Adrenal gland (tissue), 12 donors: ENCODE data around the gene IPO11. TPM values are rescaled to one million over a fixed set of nuclear protein-coding genes. Genes with fewer than 3 reads are reported as not detected.
A peak's percentile ranks its signal among the peaks of the same experiment; 100 is the strongest.

Source experiments
- DNase-seq, 7 donors: peaks; one replicate each; pipeline ENCODE4 v3.0.0-alpha.2; 2019 to 2020
- H3K27ac ChIP-seq, 5 donors: fragments of 200-600 bp; sonication (generic) in 4 of 5; 1 replicate in 3 of 5; 2 replicates in 2 of 5; pipeline versions ENCODE4 v1.5.1 to v1.8.0; 2016 to 2020; ENCODE audit warnings: mild to moderate bottlenecking in 1 of 5
- H3K27me3 ChIP-seq: fragments of 200-600 bp; 2 replicates; pipeline ENCODE4 v1.8.0; 2021
- H3K36me3 ChIP-seq, 2 donors: fragments of 200-600 bp; replicated peaks in 1 of 2; 1 replicate in 1 of 2; 2 replicates in 1 of 2; pipeline versions ENCODE4 v1.5.1 to v1.8.0; 2018 to 2022
- H3K4me1 ChIP-seq, 2 donors: fragments of 200-600 bp; replicated peaks in 1 of 2; 1 replicate in 1 of 2; 2 replicates in 1 of 2; pipeline versions ENCODE4 v1.5.1 to v1.8.0; 2018 to 2021
- H3K4me3 ChIP-seq, 4 donors: fragments of 200-600 bp; sonication (generic) in 3 of 4; one replicate each; pipeline ENCODE4 v1.5.1; 2016 to 2018
- H3K9me3 ChIP-seq, 3 donors: fragments of 200-600 bp; sonication (generic) in 1 of 3; replicated peaks in 1 of 3; 1 replicate in 2 of 3; 2 replicates in 1 of 3; pipeline versions ENCODE4 v1.5.1 to v1.8.0; 2016 to 2021
- POLR2A ChIP-seq, 2 donors: fragments of 450-650 bp; IDR thresholded peaks; one replicate each; pipeline ENCODE4 v1.6.1; 2017; ENCODE audit warnings: antibody characterized with exemption in 2 of 2, mild to moderate bottlenecking in 2 of 2, moderate library complexity in 1 of 2
- WGBS, 4 donors: extraction: QIAGEN DNeasy Blood & Tissue Kit in 2 of 4; methylation state at CpG; one replicate each; pipeline versions ENCODE4 v1.1.5 to v1.1.7; 2013 to 2017; 5-methylcytosine and 5-hydroxymethylcytosine counted together
- intact Hi-C, 2 donors: fragments of 100-400 bp; cut with DNase I; formaldehyde crosslinking; loops; one replicate each; pipeline versions ENCODE4 v1.14.1 to v1.15.0; 2022 to 2023
- polyA plus RNA-seq, 3 donors: library from polyadenylated mRNA; stranded (reverse); fragments of 200-250 nt in 2 of 3; fragments of 350-450 nt in 1 of 3; fragmentation: Illumina TruSeq in 1 of 3; extraction: RNeasy Lipid Tissue Mini Kit (QIAGEN cat#74804) in 1 of 3; gene quantifications; one replicate each; pipeline ENCODE4 v1.2.3, GENCODE V29; 2013 to 2014
- total RNA-seq, 9 donors: library from RNA; depleted of rRNA in 4 of 9; stranded (reverse); fragments of >200 nt in 4 of 9; fragments of 120-200 nt in 1 of 9; fragmentation: NEBNext Ultra II Directional in 1 of 9; extraction: Animal tissue kit (Norgen Biotek cat#: 25700) in 1 of 9; gene quantifications; one replicate each; pipeline versions ENCODE4 v1.1.0 to v1.2.4, GENCODE V29; 2013 to 2023
- TF ChIP-seq, protein P1 (sequence below), 6 experiments: fragments of 450-650 bp in 4 of 6; fragments of 200-600 bp in 2 of 6; sonication (generic) in 1 of 6; IDR thresholded peaks; 1 replicate in 5 of 6; 2 replicates in 1 of 6; pipeline versions ENCODE4 v1.5.1 to v1.8.0; 2016 to 2021; ENCODE audit warnings: antibody characterized with exemption in 6 of 6, mild to moderate bottlenecking in 2 of 6, moderate library complexity in 1 of 6
- donor health status: healthy with polysubstance abuse.
- donor health status: Bipolar disorder and iron deficiency.
- donor health status: DM: yes; HTN: yes; CAD: no.
- donor health status: DM: no; HTN: no; CAD: no.
- donor health status: DM: no; HTN: no; CAD: no.
- donor health status: DM: yes; HTN: yes; CAD: no.

IPO11 gene
- total and polyA plus RNA-seq, 12 donors, result 6.0 to 33.3 (median 23.7) TPM

DNA sequence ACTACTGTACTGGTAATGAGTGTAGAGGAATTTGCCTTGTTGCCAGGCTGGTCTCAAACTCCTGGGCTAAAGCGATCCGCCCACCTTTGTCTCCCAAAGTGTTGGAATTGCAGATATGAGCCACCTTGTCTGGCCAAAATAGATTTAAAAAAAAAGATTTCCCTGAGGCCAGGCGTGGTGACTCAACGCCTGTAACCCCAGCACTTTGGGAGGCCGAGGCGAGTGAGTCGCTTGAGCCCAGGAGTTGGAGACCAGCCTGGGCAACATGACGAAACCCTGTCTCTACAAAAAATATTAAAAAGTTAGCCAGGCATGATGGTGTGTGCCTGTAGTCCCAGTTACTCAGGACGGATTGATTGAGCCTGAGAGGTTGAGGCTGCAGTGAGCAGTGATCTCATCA, 62.5 kb downstream of the IPO11 start:
- Histone ChIP-seq H3K36me3 (no peaks in the 10 kb centered on the region), H3K27me3 (no peaks in the 10 kb centered on the region), H3K27ac (no peak overlapping the region), H3K4me3 (no peak overlapping the region), H3K4me1 (no peaks in the 10 kb centered on the region), H3K9me3 (no peaks in the 10 kb centered on the region)
- DNase-seq, result peak in 4 of 7 donors; percentile 12 to 33 (median 18)
- no peak for TF ChIP-seq POLR2A (IDR thresholded peaks at IDR 0.05)
- TF ChIP-seq, protein P1, sequence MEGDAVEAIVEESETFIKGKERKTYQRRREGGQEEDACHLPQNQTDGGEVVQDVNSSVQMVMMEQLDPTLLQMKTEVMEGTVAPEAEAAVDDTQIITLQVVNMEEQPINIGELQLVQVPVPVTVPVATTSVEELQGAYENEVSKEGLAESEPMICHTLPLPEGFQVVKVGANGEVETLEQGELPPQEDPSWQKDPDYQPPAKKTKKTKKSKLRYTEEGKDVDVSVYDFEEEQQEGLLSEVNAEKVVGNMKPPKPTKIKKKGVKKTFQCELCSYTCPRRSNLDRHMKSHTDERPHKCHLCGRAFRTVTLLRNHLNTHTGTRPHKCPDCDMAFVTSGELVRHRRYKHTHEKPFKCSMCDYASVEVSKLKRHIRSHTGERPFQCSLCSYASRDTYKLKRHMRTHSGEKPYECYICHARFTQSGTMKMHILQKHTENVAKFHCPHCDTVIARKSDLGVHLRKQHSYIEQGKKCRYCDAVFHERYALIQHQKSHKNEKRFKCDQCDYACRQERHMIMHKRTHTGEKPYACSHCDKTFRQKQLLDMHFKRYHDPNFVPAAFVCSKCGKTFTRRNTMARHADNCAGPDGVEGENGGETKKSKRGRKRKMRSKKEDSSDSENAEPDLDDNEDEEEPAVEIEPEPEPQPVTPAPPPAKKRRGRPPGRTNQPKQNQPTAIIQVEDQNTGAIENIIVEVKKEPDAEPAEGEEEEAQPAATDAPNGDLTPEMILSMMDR (IDR thresholded peaks at IDR 0.05), result no peak
- WGBS, 4 donors, result 84 to 91% (median 86%) methylated on average over 9 of the region's 9 CpGs
- intact Hi-C loops, result no loop called here

DNA sequence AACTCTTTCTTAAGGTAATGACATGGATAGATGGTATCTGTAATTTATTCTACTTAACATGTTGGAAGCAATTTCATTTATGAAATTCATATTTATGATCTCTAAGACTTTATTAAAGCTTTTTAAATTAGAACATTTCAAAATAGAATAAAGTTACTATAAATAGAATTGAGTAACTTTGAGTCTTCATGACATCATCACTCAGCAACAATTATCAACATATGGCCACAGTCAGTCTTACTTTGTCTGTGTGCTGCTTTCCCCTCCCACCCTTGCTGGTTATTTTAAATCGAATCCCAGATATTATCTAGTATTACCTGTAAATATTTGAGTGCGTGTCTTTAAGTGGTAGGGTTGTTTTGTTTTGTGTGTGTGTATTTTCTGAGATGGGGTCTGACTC, 65.2 kb downstream of the IPO11 start:
- TF ChIP-seq, protein P1 (IDR thresholded peaks at IDR 0.05), result no peak
- no peak for TF ChIP-seq POLR2A (IDR thresholded peaks at IDR 0.05)
- Histone ChIP-seq H3K27me3 (no peaks in the 10 kb centered on the region), H3K36me3 (no peaks in the 10 kb centered on the region), H3K9me3 (no peaks in the 10 kb centered on the region), H3K4me1 (no peaks in the 10 kb centered on the region), H3K27ac (no peak overlapping the region), H3K4me3 (no peak overlapping the region)
- no peak for DNase-seq
- intact Hi-C loops, result no loop called here
- WGBS, 4 donors, result 91 to 100% (median 94%) methylated on average over 2 of the region's 2 CpGs

DNA sequence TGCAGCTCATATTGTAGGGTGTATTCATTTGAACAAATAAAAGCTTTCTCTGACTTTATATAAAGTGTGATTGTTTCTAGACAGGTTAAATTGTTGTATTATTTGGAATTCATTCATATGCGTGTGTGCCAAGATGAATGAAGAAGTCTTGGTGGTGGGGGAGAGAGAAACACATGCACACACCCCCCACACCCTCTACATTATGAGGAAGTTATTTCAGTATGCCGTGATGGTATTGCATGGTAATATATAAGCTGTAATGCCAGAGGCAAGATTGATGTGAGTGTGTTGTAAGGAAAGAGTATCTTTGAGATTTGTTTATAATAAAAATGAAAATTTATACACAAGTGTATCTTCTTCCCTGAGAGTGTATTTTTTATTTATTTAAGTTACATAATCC, 71.0 kb downstream of the IPO11 start:
- 78 to 87% (median 81%) methylated on average over 2 of the region's 2 CpGs for WGBS, 4 donors
- intact Hi-C loops, result no loop called here

DNA sequence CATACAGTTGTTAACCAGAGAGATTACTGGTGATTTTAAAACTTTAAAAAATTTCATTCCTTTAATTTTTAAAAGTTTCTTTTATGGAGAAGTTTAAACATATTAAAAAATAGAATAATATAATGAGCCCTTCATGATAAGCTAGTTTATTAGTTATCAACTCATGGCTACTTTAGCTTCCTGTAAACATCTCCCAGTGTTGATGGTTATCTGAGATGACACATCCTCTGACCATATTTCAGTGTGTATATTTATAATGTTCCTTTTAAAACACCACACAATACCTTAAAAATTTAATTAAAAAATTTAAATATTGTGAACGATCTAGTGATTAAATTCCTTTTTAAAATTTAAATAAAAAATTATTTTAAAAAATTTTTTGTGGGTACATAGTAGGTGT, 74.1 kb downstream of the IPO11 start:
- H3K27ac ChIP-seq, result no peak overlapping the region
- no peak for DNase-seq
- WGBS, 4 donors, result 90 to 94% (median 92%) methylated on average over 1 of the region's 1 CpG
- H3K4me1 ChIP-seq, result no peaks in the 10 kb centered on the region
- H3K9me3 ChIP-seq, result no peaks in the 10 kb centered on the region
- H3K27me3 ChIP-seq, result no peaks in the 10 kb centered on the region
- peaks cover 0 to 8% of the 10 kb centered on the region in 2 donors for H3K36me3 ChIP-seq
- no peak overlapping the region for H3K4me3 ChIP-seq
- intact Hi-C loops, result no loop called here
- TF ChIP-seq, protein P1 (IDR thresholded peaks at IDR 0.05), result no peak
- TF ChIP-seq POLR2A (IDR thresholded peaks at IDR 0.05), result no peak

More for the DNA sequence above, 71.0 kb downstream of the IPO11 start:
- Histone ChIP-seq H3K4me3 (no peak overlapping the region), H3K9me3 (no peaks in the 10 kb centered on the region), H3K27me3 (no peaks in the 10 kb centered on the region), H3K36me3 (no peaks in the 10 kb centered on the region), H3K4me1 (no peaks in the 10 kb centered on the region), H3K27ac (no peak overlapping the region)
- TF ChIP-seq, protein P1 (IDR thresholded peaks at IDR 0.05), result no peak
- TF ChIP-seq POLR2A (IDR thresholded peaks at IDR 0.05), result no peak
- no peak for DNase-seq
